HG03280 (cell line): ENCODE data around the gene IFNG.
A peak's percentile ranks its signal among the peaks of the same experiment; 100 is the strongest.
"Not testable (repeated sequence)": the region's sequence is repeated elsewhere in the genome, so short reads cannot be mapped to it uniquely, and the experiment has no call there.

Experiments used
- ATAC-seq: cut with Tn5 transposase; IDR thresholded peaks from one replicate; pipeline ENCODE4 v1.9.1; 2021; ENCODE audit warnings: mild to moderate bottlenecking, moderate library complexity; ENCODE audit not compliant: unreplicated experiment

Gene IFNG

GRCh38 chr12:68159681-68160304 lies at the start of gene IFNG:
Gene IFNG, minus strand, starts transcription at chr12:68159740. Its CDS starts 125 bp downstream, at chr12:68159615.
- no peak for ATAC-seq

GRCh38 chr12:68209048-68209728 lies 49.6 kb upstream of the IFNG start:
- not testable (repeated sequence) for ATAC-seq

- ATAC-seq: no peak
These were observed 47.7 kb upstream of the IFNG start for GRCh38 chr12:68207276-68207675.

GRCh38 chr12:68206446-68206845 lies 46.9 kb upstream of the IFNG start:
- no peak for ATAC-seq

- ATAC-seq: no peak
These were observed 43.9 kb upstream of the IFNG start for GRCh38 chr12:68203460-68203875.

- no peak for ATAC-seq
These were observed 41.3 kb upstream of the IFNG start for GRCh38 chr12:68200854-68201253.

- no peak for ATAC-seq
These were observed 39.6 kb upstream of the IFNG start for GRCh38 chr12:68199127-68199526.

GRCh38 chr12:68198507-68199086 lies 39.1 kb upstream of the IFNG start:
- no peak for ATAC-seq

GRCh38 chr12:68190301-68190700 lies 30.8 kb upstream of the IFNG start:
- ATAC-seq: no peak

GRCh38 chr12:68189821-68190242 lies 30.3 kb upstream of the IFNG start:
- no peak for ATAC-seq

- no peak for ATAC-seq
These were observed 26.1 kb upstream of the IFNG start for GRCh38 chr12:68185598-68185997.

GRCh38 chr12:68180792-68181744 lies 21.5 kb upstream of the IFNG start:
- no peak for ATAC-seq

- no peak for ATAC-seq
These were observed 19.4 kb upstream of the IFNG start for GRCh38 chr12:68178774-68179439.

GRCh38 chr12:68178184-68178583 lies 18.6 kb upstream of the IFNG start:
- no peak for ATAC-seq

GRCh38 chr12:68177562-68177961 lies 18.0 kb upstream of the IFNG start:
- ATAC-seq: no peak

GRCh38 chr12:68176257-68176656 lies 16.7 kb upstream of the IFNG start:
- no peak for ATAC-seq

GRCh38 chr12:68175557-68176061 lies 16.1 kb upstream of the IFNG start:
- peak; percentile 78 for ATAC-seq

- ATAC-seq: not testable (repeated sequence)
These were observed 15.2 kb upstream of the IFNG start for GRCh38 chr12:68174761-68175160.

GRCh38 chr12:68173792-68174191 lies 14.3 kb upstream of the IFNG start:
- no peak for ATAC-seq

GRCh38 chr12:68170726-68171125 lies 11.2 kb upstream of the IFNG start:
- ATAC-seq: no peak
